Kidney (tissue), 14 donors: ENCODE measurements around the gene WDR45B. TPM values are rescaled to one million over a fixed set of nuclear protein-coding genes. Genes with fewer than 3 reads are reported as not detected.

Experiments
- DNase-seq, 5 donors: peaks; one replicate each; pipeline ENCODE4 v3.0.0-alpha.2; 2013 to 2020
- FAIRE-seq: peaks from 2 replicates; lab custom pipeline; 2012; peaks lifted over from hg19 to GRCh38; lab: Jason Lieb, UNC
- H3K27ac ChIP-seq, 2 donors: one replicate each; pipeline ENCODE4 v1.7.0; 2013; ENCODE audit warnings: low read depth in 2 of 2, low read length in 2 of 2, inconsistent platforms in 1 of 2
- H3K27me3 ChIP-seq: one replicate; pipeline ENCODE4 v1.7.1; 2013; ENCODE audit warnings: low read length, inconsistent platforms; ENCODE audit not compliant: control insufficient read depth, insufficient read depth
- H3K36me3 ChIP-seq, 3 donors: one replicate each; pipeline versions ENCODE4 v1.7.0 to v1.7.1; 2013; ENCODE audit warnings: low read length in 3 of 3, control low read depth in 1 of 3, inconsistent platforms in 1 of 3; ENCODE audit not compliant: insufficient read depth in 3 of 3, control insufficient read depth in 2 of 3
- H3K4me1 ChIP-seq, 3 donors: one replicate each; pipeline versions ENCODE4 v1.7.0 to v1.7.1; 2013; ENCODE audit warnings: low read length in 3 of 3, inconsistent platforms in 1 of 3, low read depth in 1 of 3; ENCODE audit not compliant: control insufficient read depth in 2 of 3, insufficient read depth in 2 of 3
- H3K4me3 ChIP-seq, 3 donors: one replicate each; pipeline versions ENCODE4 v1.7.0 to v1.8.1; 2013; ENCODE audit warnings: low read length in 3 of 3, control low read depth in 1 of 3, inconsistent platforms in 1 of 3
- H3K9ac ChIP-seq, 3 donors: one replicate each; pipeline versions ENCODE4 v1.7.0 to v1.7.1; 2013; ENCODE audit warnings: low read length in 3 of 3, control low read depth in 1 of 3, inconsistent platforms in 1 of 3
- H3K9me3 ChIP-seq, 3 donors: one replicate each; pipeline versions ENCODE4 v1.7.0 to v1.7.1; 2013; ENCODE audit warnings: low read length in 3 of 3, control low read depth in 1 of 3, inconsistent platforms in 1 of 3; ENCODE audit not compliant: control insufficient read depth in 2 of 3, insufficient read depth in 1 of 3
- intact Hi-C: fragments of 100-400 bp; cut with DNase I; formaldehyde crosslinking; loops from one replicate; pipeline ENCODE4 v1.11.1; 2022
- polyA plus RNA-seq: library from polyadenylated mRNA; stranded (reverse); fragments of 350-450 nt; fragmentation: Illumina TruSeq; extraction: RNeasy Lipid Tissue Mini Kit (QIAGEN cat#74804); gene quantifications from one replicate; pipeline ENCODE4 v1.2.3, GENCODE V29; 2014; ENCODE audit warnings: low read depth, low replicate concordance; ENCODE audit not compliant: insufficient read depth
- total RNA-seq: library from RNA; stranded (reverse); fragmentation: NEBNext Ultra II Directional; extraction: Animal tissue kit (Norgen Biotek cat#: 25700); gene quantifications from one replicate; pipeline ENCODE4 v1.2.1, GENCODE V29; 2021
- TF ChIP-seq, protein P1 (sequence below): IDR thresholded peaks from 3 replicates; pipeline ENCODE4 v1.5.1; 2012; ENCODE audit warnings: mild to moderate bottlenecking, moderate library complexity, borderline replicate concordance; ENCODE audit not compliant: insufficient read depth; ENCODE audit errors: extremely low read depth
- donor health status: control.
- donor health status: control.
- donor health status: control.
- donor health status: control.
- donor health status: control.
- donor health status: DM: yes; HTN: yes; CAD: no.
- donor health status: Normal renal cell carcinoma (clear cell type).

WDR45B gene
- total and polyA plus RNA-seq, 2 donors from 2014 or later, result 64.7 to 65.4 TPM

- intact Hi-C loops, result no loop called here
- no peak overlapping the region for H3K9ac ChIP-seq
- H3K27ac ChIP-seq, result no peak overlapping the region
- no peak for DNase-seq
- no peaks in the 10 kb centered on the region for H3K27me3 ChIP-seq
- TF ChIP-seq, protein P1, sequence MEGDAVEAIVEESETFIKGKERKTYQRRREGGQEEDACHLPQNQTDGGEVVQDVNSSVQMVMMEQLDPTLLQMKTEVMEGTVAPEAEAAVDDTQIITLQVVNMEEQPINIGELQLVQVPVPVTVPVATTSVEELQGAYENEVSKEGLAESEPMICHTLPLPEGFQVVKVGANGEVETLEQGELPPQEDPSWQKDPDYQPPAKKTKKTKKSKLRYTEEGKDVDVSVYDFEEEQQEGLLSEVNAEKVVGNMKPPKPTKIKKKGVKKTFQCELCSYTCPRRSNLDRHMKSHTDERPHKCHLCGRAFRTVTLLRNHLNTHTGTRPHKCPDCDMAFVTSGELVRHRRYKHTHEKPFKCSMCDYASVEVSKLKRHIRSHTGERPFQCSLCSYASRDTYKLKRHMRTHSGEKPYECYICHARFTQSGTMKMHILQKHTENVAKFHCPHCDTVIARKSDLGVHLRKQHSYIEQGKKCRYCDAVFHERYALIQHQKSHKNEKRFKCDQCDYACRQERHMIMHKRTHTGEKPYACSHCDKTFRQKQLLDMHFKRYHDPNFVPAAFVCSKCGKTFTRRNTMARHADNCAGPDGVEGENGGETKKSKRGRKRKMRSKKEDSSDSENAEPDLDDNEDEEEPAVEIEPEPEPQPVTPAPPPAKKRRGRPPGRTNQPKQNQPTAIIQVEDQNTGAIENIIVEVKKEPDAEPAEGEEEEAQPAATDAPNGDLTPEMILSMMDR, result no peak
- peaks cover 0 to 3% (median 0%) of the 10 kb centered on the region in 3 donors for H3K4me1 ChIP-seq
- no peak overlapping the region for H3K4me3 ChIP-seq
- H3K36me3 ChIP-seq, result peaks cover 0 to 4% (median 0%) of the 10 kb centered on the region in 3 donors
- no peaks in the 10 kb centered on the region for H3K9me3 ChIP-seq
- no peak for FAIRE-seq
These were observed 19.9 kb upstream of the WDR45B start for GRCh38 chr17:82668024-82668630.

DNA sequence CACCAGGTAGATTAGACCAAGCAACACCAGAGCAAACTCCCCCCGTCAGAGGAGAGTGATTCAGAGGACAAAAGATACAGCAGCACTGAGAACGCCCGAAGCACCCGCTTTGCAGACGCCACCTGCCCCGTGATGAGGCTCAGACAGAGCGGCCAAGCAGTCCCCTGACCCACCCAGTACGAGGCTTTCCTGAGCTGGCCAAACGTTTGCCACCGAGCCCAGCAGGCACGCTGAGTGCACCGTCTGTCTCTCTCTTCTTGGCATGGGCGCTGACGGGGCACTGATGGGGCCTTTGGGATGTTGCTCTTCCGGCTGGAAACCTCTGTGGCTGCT, 19.4 kb upstream of the WDR45B start:
- DNase-seq (no peak), FAIRE-seq (no peak)
- no peaks in the 10 kb centered on the region for H3K27me3 ChIP-seq
- H3K4me3 ChIP-seq, result no peak overlapping the region
- H3K4me1 ChIP-seq, result peaks cover 0 to 3% (median 0%) of the 10 kb centered on the region in 3 donors
- H3K9ac ChIP-seq, result no peak overlapping the region
- H3K36me3 ChIP-seq, result peaks cover 0 to 4% (median 0%) of the 10 kb centered on the region in 3 donors
- H3K27ac ChIP-seq, result no peak overlapping the region
- intact Hi-C loops, result no loop called here
- TF ChIP-seq, protein P1, result no peak
- H3K9me3 ChIP-seq, result no peaks in the 10 kb centered on the region

DNA sequence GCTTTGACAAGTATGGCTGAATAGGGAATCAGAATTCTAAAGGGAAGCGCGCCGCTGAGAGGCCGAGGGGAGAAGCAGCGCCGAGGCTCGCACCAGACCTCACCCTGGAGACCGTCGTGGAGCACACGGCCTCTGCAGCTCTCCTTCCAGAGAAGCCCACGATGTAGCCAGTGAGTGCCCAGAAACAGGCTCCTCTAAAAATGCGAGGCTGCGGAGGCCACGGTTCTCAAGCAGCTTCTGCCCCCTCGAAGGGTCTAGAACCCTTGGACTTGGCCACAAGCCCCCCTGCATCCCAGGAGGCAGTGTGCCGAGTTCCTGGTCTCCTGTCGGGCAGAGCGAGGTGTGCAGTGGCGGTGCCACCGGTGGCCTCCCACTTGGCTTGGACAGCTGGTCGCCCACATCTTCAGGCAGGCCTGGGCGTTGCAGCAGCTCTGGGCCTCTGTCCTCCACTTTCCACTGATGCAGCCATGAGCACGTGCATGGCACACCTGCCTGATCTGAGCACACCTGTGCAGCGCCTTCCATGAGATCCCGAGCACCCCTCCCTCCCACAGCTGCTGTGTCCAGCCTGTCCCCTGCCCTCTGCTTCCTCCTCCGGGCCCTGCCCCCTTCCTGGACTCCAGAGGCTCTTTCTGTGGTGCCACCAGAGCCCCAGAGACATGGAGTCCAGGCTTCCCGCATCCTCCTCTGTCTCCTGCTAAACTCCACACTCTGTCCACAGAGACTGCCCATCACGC, 18.9 kb upstream of the WDR45B start:
- Histone ChIP-seq H3K9ac (no peak overlapping the region), H3K36me3 (peaks cover 0 to 4% (median 0%) of the 10 kb centered on the region in 3 donors), H3K9me3 (no peaks in the 10 kb centered on the region), H3K4me3 (no peak overlapping the region), H3K4me1 (peaks cover 0 to 3% (median 0%) of the 10 kb centered on the region in 3 donors), H3K27ac (no peak overlapping the region), H3K27me3 (no peaks in the 10 kb centered on the region)
- intact Hi-C loops, result no loop called here
- no peak for DNase-seq
- TF ChIP-seq, protein P1, result no peak
- no peak for FAIRE-seq
